H9 (cell line): ENCODE results near the gene HNF1A. TPM values are rescaled to one million over a fixed set of nuclear protein-coding genes. Genes with fewer than 3 reads are reported as not detected.

Experiments
- DNase-seq: peaks from one replicate; pipeline ENCODE4 v3.0.0-alpha.2; 2017
- H2AFZ ChIP-seq: one replicate; pipeline ENCODE4 v1.6.1; 2013; ENCODE audit warnings: mild to moderate bottlenecking, low read length, control low read depth, moderate library complexity
- H2AK5ac ChIP-seq: 2 replicates; pipeline ENCODE4 v1.6.1; 2013; ENCODE audit warnings: low read length, control low read depth, mixed read lengths; ENCODE audit not compliant: insufficient read length
- H2BK120ac ChIP-seq: one replicate; pipeline ENCODE4 v1.6.1; 2013; ENCODE audit warnings: low read depth, mild to moderate bottlenecking, low read length, control low read depth, inconsistent platforms; ENCODE audit not compliant: poor library complexity, severe bottlenecking
- H2BK12ac ChIP-seq: 2 replicates; pipeline ENCODE4 v1.6.1; 2013; ENCODE audit warnings: low read length, control low read depth, mixed read lengths, low read depth; ENCODE audit not compliant: insufficient read length
- H2BK15ac ChIP-seq: 2 replicates; pipeline ENCODE4 v1.6.1; 2013; ENCODE audit warnings: low read depth, low read length, control low read depth
- H2BK20ac ChIP-seq: one replicate; pipeline ENCODE4 v1.6.1; 2013; ENCODE audit warnings: low read depth, mild to moderate bottlenecking, low read length, control low read depth, inconsistent platforms; ENCODE audit not compliant: poor library complexity, severe bottlenecking
- H2BK5ac ChIP-seq: 2 replicates; pipeline ENCODE4 v1.6.1; 2013; ENCODE audit warnings: low read length, control low read depth, mixed read lengths; ENCODE audit not compliant: insufficient read length
- H3K14ac ChIP-seq: 2 replicates; pipeline ENCODE4 v1.6.1; 2013; ENCODE audit warnings: low read length, control low read depth; ENCODE audit not compliant: insufficient read depth
- H3K18ac ChIP-seq: 2 replicates; pipeline ENCODE4 v1.6.1; 2013; ENCODE audit warnings: low read depth, mild to moderate bottlenecking, mixed read lengths, low read length, control low read depth; ENCODE audit not compliant: insufficient read length
- H3K23ac ChIP-seq: 2 replicates; pipeline ENCODE4 v1.6.1; 2013; ENCODE audit warnings: low read length, control low read depth, mixed read lengths, low read depth; ENCODE audit not compliant: insufficient read length
- H3K23me2 ChIP-seq: 2 replicates; pipeline ENCODE4 v1.6.1; 2013; ENCODE audit warnings: low read depth, mild to moderate bottlenecking, mixed read lengths, low read length, control low read depth; ENCODE audit not compliant: insufficient read length, poor library complexity, severe bottlenecking
- H3K27ac ChIP-seq: 2 replicates; pipeline ENCODE4 v1.5.1; 2013; ENCODE audit warnings: low read length, control low read depth, mixed read lengths, low read depth; ENCODE audit not compliant: insufficient read length
- H3K27me3 ChIP-seq: 2 replicates; pipeline ENCODE4 v1.6.1; 2013; ENCODE audit warnings: low read length, control low read depth, inconsistent platforms; ENCODE audit not compliant: insufficient read depth
- H3K4ac ChIP-seq: 2 replicates; pipeline ENCODE4 v1.6.1; 2013; ENCODE audit warnings: low read depth, mild to moderate bottlenecking, control low read depth, inconsistent platforms, low read length, moderate library complexity
- H3K4me1 ChIP-seq: 2 replicates; pipeline ENCODE4 v1.6.1; 2013; ENCODE audit warnings: low read length, control low read depth, inconsistent platforms; ENCODE audit not compliant: insufficient read depth
- H3K4me2 ChIP-seq: 2 replicates; pipeline ENCODE4 v1.6.1; 2013; ENCODE audit warnings: low read length, control low read depth, mixed read lengths; ENCODE audit not compliant: insufficient read length, insufficient read depth
- H3K56ac ChIP-seq: 2 replicates; pipeline ENCODE4 v1.6.1; 2013; ENCODE audit warnings: low read depth, mild to moderate bottlenecking, mixed read lengths, low read length, control low read depth; ENCODE audit not compliant: insufficient read length
- H3K79me1 ChIP-seq: 2 replicates; pipeline ENCODE4 v1.6.1; 2013; ENCODE audit warnings: low read depth, mild to moderate bottlenecking, moderate library complexity, low read length, control low read depth, inconsistent platforms; ENCODE audit not compliant: insufficient read depth, poor library complexity, severe bottlenecking
- H3K79me2 ChIP-seq: 2 replicates; pipeline ENCODE4 v1.6.1; 2013; ENCODE audit warnings: low read length, control low read depth, inconsistent platforms; ENCODE audit not compliant: insufficient read depth
- H3K9ac ChIP-seq: 2 replicates; pipeline ENCODE4 v1.6.1; 2013; ENCODE audit warnings: low read length, control low read depth, mixed read lengths; ENCODE audit not compliant: insufficient read length; ENCODE audit errors: extremely low read depth
- H3K9me3 ChIP-seq: one replicate; pipeline ENCODE4 v1.6.1; 2013; ENCODE audit warnings: low read depth, low read length, inconsistent platforms; ENCODE audit not compliant: control insufficient read depth
- H3T11ph ChIP-seq: one replicate; pipeline ENCODE4 v1.6.1; 2013; ENCODE audit warnings: mild to moderate bottlenecking, low read length, control low read depth, inconsistent platforms
- H4K20me1 ChIP-seq: one replicate; pipeline ENCODE4 v1.6.1; 2013; ENCODE audit not compliant: control insufficient read depth, insufficient read length, insufficient read depth
- H4K5ac ChIP-seq: 2 replicates; pipeline ENCODE4 v1.6.1; 2013; ENCODE audit warnings: low read depth, mild to moderate bottlenecking, mixed read lengths, low read length, control low read depth; ENCODE audit not compliant: insufficient read length
- H4K8ac ChIP-seq: replicated peaks from 2 replicates; pipeline ENCODE4 v1.6.1; 2013; ENCODE audit warnings: low read length, control low read depth, mixed read lengths, low read depth; ENCODE audit not compliant: insufficient read length
- H4K91ac ChIP-seq: 2 replicates; pipeline ENCODE4 v1.6.1; 2013; ENCODE audit warnings: low read depth, mild to moderate bottlenecking, moderate library complexity, mixed read lengths, low read length, control low read depth; ENCODE audit not compliant: insufficient read length
- H3K27ac Mint-ChIP-seq, 3 experiments: 2 replicates in 2 of 3; 3 replicates in 1 of 3; pipeline ENCODE4 v1.8.0; 2020 to 2021; ENCODE audit warnings: mixed read lengths in 3 of 3, mild to moderate bottlenecking in 1 of 3, moderate library complexity in 1 of 3
- H3K27me3 Mint-ChIP-seq: 2 replicates; pipeline ENCODE4 v1.8.0; 2021; ENCODE audit warnings: low read depth, mild to moderate bottlenecking, moderate library complexity, mixed read lengths
- H3K36me3 Mint-ChIP-seq, 3 experiments: 2 replicates in 2 of 3; 3 replicates in 1 of 3; pipeline ENCODE4 v1.8.0; 2020 to 2021; ENCODE audit warnings: low read depth in 3 of 3, mixed read lengths in 3 of 3; ENCODE audit not compliant: insufficient read depth in 1 of 3
- H3K4me1 Mint-ChIP-seq, 2 experiments: 2 replicates each; pipeline ENCODE4 v1.8.0; 2020; ENCODE audit warnings: mixed read lengths in 2 of 2
- H3K4me3 Mint-ChIP-seq, 2 experiments: 2 replicates in 1 of 2; 3 replicates in 1 of 2; pipeline ENCODE4 v1.8.0; 2020 to 2021; ENCODE audit warnings: mild to moderate bottlenecking in 2 of 2, mixed read lengths in 2 of 2, moderate library complexity in 1 of 2
- H3K9me3 Mint-ChIP-seq, 2 experiments: 2 replicates in 1 of 2; 3 replicates in 1 of 2; pipeline ENCODE4 v1.8.0; 2020; ENCODE audit warnings: mild to moderate bottlenecking in 2 of 2, mixed read lengths in 2 of 2, moderate library complexity in 1 of 2
- WGBS: extraction: QIAGEN DNeasy Blood & Tissue Kit; methylation state at CpG from one replicate; pipeline ENCODE4 v1.1.7; 2013; ENCODE audit warnings: missing lambda C conversion rate, low lambda C conversion rate, mixed read lengths; ENCODE audit not compliant: insufficient read length; ENCODE audit errors: extremely low coverage; 5-methylcytosine and 5-hydroxymethylcytosine counted together
- total RNA-seq: library from RNA; stranded (reverse); gene quantifications from 2 replicates; pipeline ENCODE4 v1.2.1, GENCODE V29; 2021
- TF ChIP-seq, protein P1 (sequence below): fragments of 200-600 bp; sonication (generic); conservative IDR thresholded peaks from 3 replicates; pipeline ENCODE4 v1.8.0; 2021; ENCODE audit warnings: antibody characterized with exemption, mild to moderate bottlenecking

Gene HNF1A
- total RNA-seq, 1 experiment from 2014 or later, result not detected

DNA sequence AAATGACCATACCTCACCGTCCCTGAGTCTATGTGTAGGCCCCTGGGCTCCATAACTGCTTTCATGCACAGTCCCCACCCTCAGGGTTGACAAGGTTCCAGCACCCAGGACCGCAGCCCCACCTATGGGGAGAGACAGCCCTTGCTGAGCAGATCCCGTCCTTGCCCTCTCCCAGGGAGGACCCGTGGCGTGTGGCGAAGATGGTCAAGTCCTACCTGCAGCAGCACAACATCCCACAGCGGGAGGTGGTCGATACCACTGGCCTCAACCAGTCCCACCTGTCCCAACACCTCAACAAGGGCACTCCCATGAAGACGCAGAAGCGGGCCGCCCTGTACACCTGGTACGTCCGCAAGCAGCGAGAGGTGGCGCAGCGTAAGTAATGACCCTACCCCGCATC is 10.3 kb downstream of the HNF1A start:
- Histone ChIP-seq H3K23me2 (no peaks in the 10 kb centered on the region), H4K8ac (no peak overlapping the region), H2AK5ac (no peak overlapping the region), H3K14ac (no peak overlapping the region), H3K9ac (no peak overlapping the region), H3K4ac (no peak overlapping the region), H3K27me3 (no peaks in the 10 kb centered on the region), H3T11ph (no peak overlapping the region), H3K4me2 (no peak overlapping the region), H4K5ac (no peak overlapping the region), H3K27ac (no peak overlapping the region), H3K23ac (no peak overlapping the region), H2BK5ac (no peak overlapping the region), H2BK12ac (no peak overlapping the region), H2BK120ac (no peak overlapping the region), H3K79me1 (no peaks in the 10 kb centered on the region), H4K20me1 (no peaks in the 10 kb centered on the region), H2BK15ac (no peak overlapping the region), H3K9me3 (no peaks in the 10 kb centered on the region), H4K91ac (no peak overlapping the region), H3K56ac (no peak overlapping the region), H2BK20ac (no peak overlapping the region), H3K18ac (no peak overlapping the region), H3K79me2 (no peaks in the 10 kb centered on the region), H2AFZ (no peak overlapping the region), H3K4me1 (no peaks in the 10 kb centered on the region)
- Mint-ChIP-seq H3K4me1 (peaks cover 5 to 8% of the 10 kb centered on the region in 2 experiments), H3K27me3 (peaks cover 7% of the 10 kb centered on the region), H3K27ac (no peak overlapping the region), H3K4me3 (no peak overlapping the region), H3K36me3 (no peaks in the 10 kb centered on the region), H3K9me3 (peaks cover 0 to 3% of the 10 kb centered on the region in 2 experiments; a peak in 1 of 5 replicates)
- DNase-seq, result no peak
- whole genome bisulfite sequencing, result no CpG with 5 or more reads among the region's 17 CpGs
- TF ChIP-seq, protein P1, sequence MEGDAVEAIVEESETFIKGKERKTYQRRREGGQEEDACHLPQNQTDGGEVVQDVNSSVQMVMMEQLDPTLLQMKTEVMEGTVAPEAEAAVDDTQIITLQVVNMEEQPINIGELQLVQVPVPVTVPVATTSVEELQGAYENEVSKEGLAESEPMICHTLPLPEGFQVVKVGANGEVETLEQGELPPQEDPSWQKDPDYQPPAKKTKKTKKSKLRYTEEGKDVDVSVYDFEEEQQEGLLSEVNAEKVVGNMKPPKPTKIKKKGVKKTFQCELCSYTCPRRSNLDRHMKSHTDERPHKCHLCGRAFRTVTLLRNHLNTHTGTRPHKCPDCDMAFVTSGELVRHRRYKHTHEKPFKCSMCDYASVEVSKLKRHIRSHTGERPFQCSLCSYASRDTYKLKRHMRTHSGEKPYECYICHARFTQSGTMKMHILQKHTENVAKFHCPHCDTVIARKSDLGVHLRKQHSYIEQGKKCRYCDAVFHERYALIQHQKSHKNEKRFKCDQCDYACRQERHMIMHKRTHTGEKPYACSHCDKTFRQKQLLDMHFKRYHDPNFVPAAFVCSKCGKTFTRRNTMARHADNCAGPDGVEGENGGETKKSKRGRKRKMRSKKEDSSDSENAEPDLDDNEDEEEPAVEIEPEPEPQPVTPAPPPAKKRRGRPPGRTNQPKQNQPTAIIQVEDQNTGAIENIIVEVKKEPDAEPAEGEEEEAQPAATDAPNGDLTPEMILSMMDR, result no peak
